22Rv1 (cell line): ENCODE data around the gene WASHC3.
"Not testable (repeated sequence)": the region's sequence is repeated elsewhere in the genome, so short reads cannot be mapped to it uniquely, and the experiment has no call there.

ENCODE experiments used
- H3K27ac ChIP-seq: fragments of 450-650 bp; 2 replicates; pipeline ENCODE4 v1.5.1; 2017
- ZFX ChIP-seq: fragments of 450-650 bp; IDR thresholded peaks from 2 replicates; pipeline ENCODE4 v1.6.1; 2017; ENCODE audit warnings: antibody characterized with exemption, borderline replicate concordance
- TF ChIP-seq, protein P1 (sequence below): fragments of 450-650 bp; IDR thresholded peaks from 2 replicates; pipeline ENCODE4 v1.5.1; 2017; ENCODE audit warnings: mild to moderate bottlenecking

WASHC3 gene

DNA sequence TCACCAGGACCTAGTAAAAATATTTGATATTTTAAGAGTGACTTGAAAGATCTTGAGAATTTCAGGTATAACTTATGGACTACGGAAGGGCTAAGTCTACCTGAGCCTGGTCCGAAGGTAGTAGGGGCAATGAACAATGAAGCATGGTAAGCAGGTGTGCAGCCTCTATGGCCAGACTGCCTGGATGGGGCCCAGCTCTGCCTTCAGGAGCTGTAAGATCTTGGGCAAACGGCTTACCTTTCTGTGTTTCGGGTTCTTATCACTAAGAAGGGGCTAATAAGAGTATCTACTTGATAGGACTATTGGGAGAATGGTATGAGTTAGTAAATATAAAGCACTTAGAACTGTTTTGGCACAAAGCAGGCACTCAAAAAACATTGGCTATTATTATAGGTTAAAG, 19.1 kb upstream of the WASHC3 start:
- no peak overlapping the region for H3K27ac ChIP-seq
- TF ChIP-seq ZFX = no peak
- TF ChIP-seq, protein P1, sequence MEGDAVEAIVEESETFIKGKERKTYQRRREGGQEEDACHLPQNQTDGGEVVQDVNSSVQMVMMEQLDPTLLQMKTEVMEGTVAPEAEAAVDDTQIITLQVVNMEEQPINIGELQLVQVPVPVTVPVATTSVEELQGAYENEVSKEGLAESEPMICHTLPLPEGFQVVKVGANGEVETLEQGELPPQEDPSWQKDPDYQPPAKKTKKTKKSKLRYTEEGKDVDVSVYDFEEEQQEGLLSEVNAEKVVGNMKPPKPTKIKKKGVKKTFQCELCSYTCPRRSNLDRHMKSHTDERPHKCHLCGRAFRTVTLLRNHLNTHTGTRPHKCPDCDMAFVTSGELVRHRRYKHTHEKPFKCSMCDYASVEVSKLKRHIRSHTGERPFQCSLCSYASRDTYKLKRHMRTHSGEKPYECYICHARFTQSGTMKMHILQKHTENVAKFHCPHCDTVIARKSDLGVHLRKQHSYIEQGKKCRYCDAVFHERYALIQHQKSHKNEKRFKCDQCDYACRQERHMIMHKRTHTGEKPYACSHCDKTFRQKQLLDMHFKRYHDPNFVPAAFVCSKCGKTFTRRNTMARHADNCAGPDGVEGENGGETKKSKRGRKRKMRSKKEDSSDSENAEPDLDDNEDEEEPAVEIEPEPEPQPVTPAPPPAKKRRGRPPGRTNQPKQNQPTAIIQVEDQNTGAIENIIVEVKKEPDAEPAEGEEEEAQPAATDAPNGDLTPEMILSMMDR = no peak

DNA sequence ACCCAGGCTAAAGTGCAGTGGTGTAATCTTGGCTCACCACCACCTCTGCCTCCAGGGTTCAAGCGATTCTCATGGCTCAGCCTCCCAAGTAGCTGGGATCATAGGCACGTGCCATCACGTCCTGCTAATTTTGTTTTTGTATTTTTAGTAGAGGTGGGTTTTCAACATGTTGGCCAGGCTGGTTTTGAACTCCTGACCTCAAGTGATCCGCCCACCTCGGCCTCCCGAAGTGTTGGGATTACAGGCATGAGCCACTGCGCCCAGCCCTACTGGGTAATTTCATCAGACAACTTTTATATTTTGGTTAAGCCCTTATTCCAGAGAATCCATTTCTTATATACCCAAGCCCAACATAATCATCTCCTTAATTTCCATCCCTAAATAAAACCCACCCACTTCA, 10.3 kb upstream of the WASHC3 start:
- H3K27ac ChIP-seq = not testable (repeated sequence)

DNA sequence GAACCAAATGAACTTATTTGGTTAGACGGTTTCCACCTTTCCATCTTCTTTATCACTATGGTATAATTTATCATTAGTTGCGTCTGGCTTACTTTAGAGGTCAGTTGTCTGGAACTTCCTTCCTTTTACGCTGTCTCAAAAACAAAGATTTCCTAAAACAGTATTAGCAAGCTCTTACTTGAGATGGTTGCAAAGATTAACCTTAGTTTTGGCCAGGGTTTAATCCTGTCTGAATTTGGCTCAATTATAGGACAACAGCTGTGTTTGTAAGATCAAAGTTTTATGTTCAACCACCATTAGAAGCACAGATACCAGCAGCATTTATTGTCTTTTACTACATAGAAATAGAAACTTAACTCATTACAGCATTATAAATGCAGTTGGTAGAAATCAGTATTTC, 7.9 kb upstream of the WASHC3 start:
- H3K27ac ChIP-seq = no peak overlapping the region
- TF ChIP-seq, protein P1 = no peak
- TF ChIP-seq ZFX = no peak

DNA sequence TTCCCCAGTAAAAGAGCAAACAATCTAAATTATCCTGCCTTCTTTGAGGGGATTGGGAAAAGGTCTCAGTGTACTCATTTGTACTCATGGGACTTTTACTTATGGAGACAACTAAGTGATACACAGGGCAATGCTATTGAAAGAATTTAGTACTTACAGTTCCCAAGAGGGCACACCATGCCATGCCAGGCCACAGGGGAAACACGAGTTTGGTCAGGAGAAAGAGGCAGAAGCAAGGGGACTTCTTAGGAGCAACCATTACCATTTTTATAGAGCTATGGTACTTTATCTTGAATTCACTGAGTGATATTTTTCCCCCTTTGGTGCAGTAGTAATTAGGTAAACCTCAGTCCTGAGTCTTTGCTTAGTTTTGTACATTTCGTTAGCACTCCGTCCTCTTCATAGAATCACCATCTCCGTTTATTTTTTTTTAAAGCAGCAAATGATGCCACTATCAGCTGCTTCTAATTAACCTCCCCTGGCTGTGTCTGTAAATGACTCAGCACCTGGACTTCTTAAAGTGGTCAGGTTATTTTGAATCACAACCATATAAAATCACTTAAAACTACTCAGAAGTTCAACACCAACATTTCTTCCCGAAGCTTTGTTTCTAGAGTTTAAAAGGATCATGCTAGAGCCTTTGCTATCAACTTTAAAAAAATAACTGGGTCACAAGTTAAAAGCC, 5.9 kb upstream of the WASHC3 start:
- TF ChIP-seq ZFX = no peak
- TF ChIP-seq, protein P1 = no peak
- no peak overlapping the region for H3K27ac ChIP-seq

DNA sequence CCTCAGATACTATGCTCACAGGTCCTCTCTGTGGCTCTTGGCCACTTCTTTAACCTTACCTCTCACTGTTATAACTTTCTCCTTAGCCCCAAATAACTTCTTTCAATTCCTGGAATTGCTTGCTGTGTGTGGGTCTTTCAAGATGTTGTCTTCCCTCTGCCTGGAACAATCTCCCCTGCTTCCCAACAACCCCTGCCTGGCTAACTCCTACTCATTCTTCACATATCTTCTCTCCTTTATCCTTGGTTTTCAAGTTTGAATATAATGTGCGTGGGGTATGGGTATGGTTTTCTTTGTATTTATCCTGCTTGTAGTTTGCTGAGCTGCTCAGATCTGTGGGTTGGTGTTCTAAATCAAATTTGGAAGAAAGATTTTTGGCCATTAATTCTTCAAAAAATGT, 2.7 kb upstream of the WASHC3 start:
- no peak overlapping the region for H3K27ac ChIP-seq
- no peak for TF ChIP-seq ZFX
- TF ChIP-seq, protein P1 = no peak

DNA sequence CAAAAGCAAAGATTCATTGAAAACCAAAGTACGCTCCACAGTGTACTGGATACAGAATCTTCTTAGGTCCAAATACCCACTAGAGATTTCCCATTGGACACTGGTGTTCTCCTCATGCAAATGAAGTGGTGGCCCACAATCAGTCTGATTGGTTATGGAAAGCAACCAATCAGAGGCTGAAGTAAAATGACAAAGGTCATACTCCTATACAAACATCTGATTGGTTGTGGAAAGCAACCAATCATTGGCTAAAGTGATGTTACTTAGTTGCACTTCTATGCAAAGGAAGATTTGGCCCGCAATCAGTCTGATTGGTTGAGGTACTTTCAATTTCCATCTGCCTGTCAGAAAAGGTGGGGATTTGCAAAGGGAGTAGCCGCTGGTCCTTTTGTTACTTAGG, 1.3 kb upstream of the WASHC3 start:
- TF ChIP-seq ZFX = no peak
- TF ChIP-seq, protein P1 = no peak

DNA sequence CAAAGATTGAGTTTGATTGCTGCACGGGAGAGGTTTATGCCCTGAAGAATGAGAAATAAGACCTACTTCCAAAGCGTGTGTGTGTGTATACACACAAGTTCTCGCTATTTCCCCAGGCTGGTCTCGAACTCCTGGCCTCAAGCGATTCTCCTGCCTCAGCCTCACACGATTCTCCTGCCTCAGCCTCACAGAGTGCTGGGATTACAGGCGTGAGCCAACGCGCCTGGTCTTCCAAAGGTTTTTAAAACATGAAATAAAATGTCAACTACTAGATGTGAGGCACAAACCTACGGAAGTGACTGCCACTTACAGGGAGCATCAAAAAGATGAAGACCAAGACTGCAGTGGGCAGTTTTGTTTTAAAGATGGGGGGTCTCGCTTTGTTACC, 622 bp upstream of the WASHC3 start:
- peak overlapping the region; percentile 77 for H3K27ac ChIP-seq
- TF ChIP-seq ZFX = no peak
- TF ChIP-seq, protein P1 = no peak

More for the DNA sequence above, 1.3 kb upstream of the WASHC3 start:
- peak overlapping the region; percentile 77 for H3K27ac ChIP-seq

DNA sequence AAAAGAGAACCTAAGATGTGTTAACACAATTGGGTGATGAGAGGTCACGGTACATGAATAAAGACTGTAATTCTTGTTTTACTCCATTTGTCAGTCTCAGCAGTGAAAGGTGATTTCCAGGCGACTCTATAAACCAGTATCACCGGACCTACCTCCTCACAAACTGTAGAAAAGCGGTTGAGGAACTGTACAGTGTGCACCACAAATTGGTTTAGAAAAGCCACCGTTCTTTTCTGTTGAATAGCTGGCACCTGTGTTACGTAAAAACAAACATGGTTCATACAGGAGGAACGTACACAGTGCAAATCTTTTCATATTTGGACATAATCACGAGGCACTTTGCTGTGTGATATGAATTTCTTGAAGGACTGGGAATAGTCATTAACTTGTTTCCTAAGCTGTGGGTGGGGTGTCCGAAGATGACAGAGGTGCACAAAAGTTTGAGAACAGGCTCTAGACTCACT, 663 bp downstream of the WASHC3 start:
- H3K27ac ChIP-seq = peak overlapping the region; percentile 77
- no peak for TF ChIP-seq ZFX
- TF ChIP-seq, protein P1 = no peak
